Gastroesophageal sphincter (tissue), 3 donors: ENCODE data around the gene TEC.

Source experiments
- CTCF ChIP-seq, 4 experiments: fragments of 200-600 bp in 2 of 4; fragments of 450-650 bp in 2 of 4; sonication (generic) in 1 of 4; IDR thresholded peaks; one replicate each; pipeline ENCODE4 v1.5.1; 2017 to 2019; ENCODE audit warnings: antibody characterized with exemption in 4 of 4, mild to moderate bottlenecking in 2 of 4, moderate library complexity in 2 of 4
- POLR2A ChIP-seq, 2 donors: fragments of 450-650 bp; IDR thresholded peaks; one replicate each; pipeline ENCODE4 v1.6.1; 2017; ENCODE audit warnings: antibody characterized with exemption in 2 of 2, mild to moderate bottlenecking in 2 of 2, moderate library complexity in 1 of 2
- POLR2AphosphoS5 ChIP-seq: sonication (generic); formaldehyde crosslinking; IDR thresholded peaks from one replicate; pipeline ENCODE4 v1.6.1; 2017; ENCODE audit warnings: antibody characterized with exemption

DNA sequence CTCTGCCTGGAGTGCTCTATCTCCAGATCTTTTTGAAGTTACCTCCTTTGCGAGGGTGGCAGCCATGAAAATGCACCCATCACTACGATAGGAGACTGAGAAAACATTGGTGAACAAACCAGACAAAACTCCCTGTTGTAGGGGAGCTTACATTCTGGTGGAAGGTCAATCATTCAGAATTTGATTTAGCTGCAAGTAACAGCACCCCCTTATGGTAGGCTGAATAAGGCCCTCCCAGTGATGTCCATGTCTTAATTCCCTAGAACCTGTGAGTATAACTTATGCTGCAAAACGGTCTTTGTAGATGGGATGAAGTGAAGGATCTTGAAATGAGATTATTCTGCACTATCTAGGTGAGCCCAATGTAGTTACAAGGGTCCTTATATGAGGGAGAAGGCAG, 5.6 kb upstream of the TEC start:
- peak in 2 of 4 experiments; percentile 9 to 31 for TF ChIP-seq CTCF (IDR thresholded peaks at IDR 0.05)
- TF ChIP-seq POLR2A (IDR thresholded peaks at IDR 0.05) = no peak
- no peak for TF ChIP-seq POLR2AphosphoS5
